SH-SY5Y (cell line): ENCODE results near the gene HBZ.
"Not testable (repeated sequence)": the region's sequence is repeated elsewhere in the genome, so short reads cannot be mapped to it uniquely, and the experiment has no call there.

Source experiments
- GATA2 ChIP-seq: IDR thresholded peaks from 2 replicates; pipeline ENCODE4 v1.6.1; 2011; ENCODE audit warnings: mild to moderate bottlenecking, low read depth, low read length
- GATA3 ChIP-seq: IDR thresholded peaks from 2 replicates; pipeline ENCODE4 v1.6.1; 2011; ENCODE audit warnings: low read depth, mild to moderate bottlenecking, low read length, moderate library complexity

Gene HBZ

GRCh38 chr16:155031-155398 is 2.6 kb downstream of the HBZ start:
- TF ChIP-seq GATA3 (no peak), GATA2 (no peak)

DNA sequence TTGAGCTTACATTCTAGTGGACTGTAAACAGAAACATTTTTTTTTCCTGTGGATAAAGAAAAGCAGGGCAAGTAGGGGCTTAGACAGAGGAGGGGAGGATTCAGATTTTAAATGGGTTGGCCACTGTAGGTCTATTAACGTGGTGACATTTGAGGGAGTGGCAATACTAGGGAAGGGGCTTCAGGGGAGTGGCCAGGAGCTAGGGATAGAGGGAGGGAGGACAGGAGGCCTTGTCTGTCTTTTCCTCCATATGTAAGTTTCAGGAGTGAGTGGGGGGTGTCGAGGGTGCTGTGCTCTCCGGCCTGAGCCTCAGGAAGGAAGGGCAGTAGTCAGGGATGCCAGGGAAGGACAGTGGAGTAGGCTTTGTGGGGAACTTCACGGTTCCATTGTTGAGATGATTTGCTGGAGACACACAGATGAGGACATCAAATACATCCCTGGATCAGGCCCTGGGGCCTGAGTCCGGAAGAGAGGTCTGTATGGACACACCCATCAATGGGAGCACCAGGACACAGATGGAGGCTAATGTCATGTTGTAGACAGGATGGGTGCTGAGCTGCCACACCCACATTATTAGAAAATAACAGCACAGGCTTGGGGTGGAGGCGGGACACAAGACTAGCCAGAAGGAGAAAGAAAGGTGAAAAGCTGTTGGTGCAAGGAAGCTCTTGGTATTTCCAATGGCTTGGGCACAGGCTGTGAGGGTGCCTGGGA is 6.8 kb downstream of the HBZ start:
- TF ChIP-seq GATA3 (no peak), GATA2 (no peak)

DNA sequence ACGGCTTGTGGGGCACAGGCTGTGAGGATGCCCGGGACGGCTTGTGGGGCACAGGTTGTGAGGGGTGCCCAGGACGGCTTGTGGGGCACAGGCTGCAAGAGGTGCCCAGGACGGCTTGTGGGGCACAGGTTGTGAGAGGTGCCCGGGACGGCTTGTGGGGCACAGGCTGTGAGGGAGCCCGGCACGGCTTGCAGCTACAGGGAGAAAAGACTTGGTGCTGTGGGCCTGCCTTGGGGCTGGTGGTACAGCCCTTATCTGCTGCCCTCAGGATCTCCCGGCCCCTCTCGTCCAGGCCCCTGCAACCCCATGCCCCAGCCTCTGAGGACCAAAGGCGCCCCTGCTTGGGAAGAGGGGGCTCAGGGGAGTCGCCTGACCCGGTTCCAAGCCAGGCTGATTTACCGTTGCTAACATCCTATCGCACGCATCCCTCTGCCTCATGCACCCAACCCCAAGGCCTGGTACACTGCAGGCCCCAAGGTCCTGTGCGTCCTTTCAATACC is 8.3 kb downstream of the HBZ start:
- TF ChIP-seq GATA2 (no peak), GATA3 (no peak)

GRCh38 chr16:162271-162991 is 10.0 kb downstream of the HBZ start:
- TF ChIP-seq GATA2, result no peak
- no peak for TF ChIP-seq GATA3

- TF ChIP-seq GATA2 (no peak), GATA3 (no peak)
Measured at GRCh38 chr16:164827-165538, 12.5 kb downstream of the HBZ start.

DNA sequence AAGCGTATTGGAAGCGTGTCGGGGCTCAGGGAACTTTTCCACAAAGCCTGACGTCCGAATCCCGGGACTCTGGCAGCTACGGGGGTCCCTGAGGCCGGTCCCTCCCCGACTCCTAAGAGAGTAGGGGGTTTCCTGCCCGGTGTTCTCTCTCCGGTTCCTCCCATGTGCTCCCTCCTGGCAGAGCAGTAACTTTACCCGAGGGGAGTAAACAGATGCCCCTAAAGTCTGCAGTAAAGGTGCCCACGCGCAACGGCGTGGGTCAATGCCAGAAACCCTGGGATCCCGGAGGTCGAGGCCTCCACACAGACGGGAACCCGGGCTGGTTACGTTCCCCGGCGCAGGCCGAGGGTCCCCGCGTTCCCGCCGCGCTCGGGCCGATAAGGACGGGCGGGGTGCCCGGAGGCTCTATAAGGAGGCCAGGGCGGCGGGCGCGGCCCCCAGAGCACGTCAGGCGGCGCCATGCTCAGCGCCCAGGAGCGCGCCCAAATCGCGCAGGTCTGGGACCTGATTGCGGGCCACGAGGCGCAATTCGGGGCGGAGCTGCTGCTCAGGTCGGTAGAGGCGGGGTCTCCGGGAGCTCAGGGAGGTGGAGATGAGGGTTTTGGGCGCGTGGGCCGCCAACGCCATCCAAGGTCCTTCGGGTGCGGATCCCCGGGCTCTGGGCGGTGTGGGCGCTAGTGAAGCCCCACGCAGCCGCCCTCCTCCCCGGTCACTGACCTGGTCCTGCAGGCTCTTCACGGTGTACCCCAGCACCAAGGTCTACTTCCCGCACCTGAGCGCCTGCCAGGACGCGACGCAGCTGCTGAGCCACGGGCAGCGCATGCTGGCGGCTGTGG is 13.3 kb downstream of the HBZ start, which contains the start of gene HBM:
Gene HBM, plus strand, starts transcription at position 440 of the 836 bp plus-strand sequence. Its CDS starts 20 bp downstream, at position 460.
- TF ChIP-seq GATA3 (no peak), GATA2 (no peak)

GRCh38 chr16:166375-167121 is 14.1 kb downstream of the HBZ start:
- no peak for TF ChIP-seq GATA2
- TF ChIP-seq GATA3, result no peak

- no peak for TF ChIP-seq GATA2
- no peak for TF ChIP-seq GATA3
Measured at GRCh38 chr16:167122-167690, 14.8 kb downstream of the HBZ start.

DNA sequence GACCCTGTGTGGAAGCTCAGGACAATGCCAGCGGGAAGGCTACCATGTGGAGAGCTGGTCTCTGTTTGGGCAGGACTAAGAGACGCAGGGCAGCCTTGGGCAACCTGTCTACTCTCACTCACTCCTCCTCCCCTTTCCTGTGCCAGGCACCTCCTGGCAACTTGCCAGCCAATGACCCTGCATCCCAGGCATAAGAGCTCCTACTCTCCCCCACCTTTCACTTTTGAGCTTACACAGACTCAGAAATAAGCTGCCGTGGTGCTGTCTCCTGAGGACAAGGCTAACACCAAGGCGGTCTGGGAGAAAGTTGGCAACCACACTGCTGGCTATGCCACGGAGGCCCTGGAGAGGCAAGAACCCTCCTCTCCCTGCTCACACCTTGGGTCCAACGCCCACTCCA is 16.0 kb downstream of the HBZ start:
- TF ChIP-seq GATA2, result no peak
- no peak for TF ChIP-seq GATA3

DNA sequence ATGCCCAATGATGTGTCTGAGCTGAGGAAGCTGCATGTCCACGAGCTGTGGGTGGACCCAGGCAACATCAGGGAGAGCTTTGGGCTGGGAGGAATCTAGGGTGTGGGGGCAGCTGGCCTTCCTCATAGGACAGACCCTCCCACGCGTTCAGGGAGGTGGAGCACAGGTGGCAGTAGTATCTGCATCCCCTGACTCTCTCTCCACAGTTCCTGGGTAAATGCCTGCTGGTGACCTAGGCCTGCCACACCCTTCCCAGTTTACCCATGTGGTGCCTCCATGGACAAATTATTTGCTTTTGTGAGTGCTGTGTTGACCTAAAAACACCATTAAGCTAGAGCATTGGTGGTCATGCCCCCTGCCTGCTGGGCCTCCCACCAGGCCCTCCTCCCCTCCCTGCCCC is 16.6 kb downstream of the HBZ start:
- TF ChIP-seq GATA2, result no peak
- TF ChIP-seq GATA3, result no peak

DNA sequence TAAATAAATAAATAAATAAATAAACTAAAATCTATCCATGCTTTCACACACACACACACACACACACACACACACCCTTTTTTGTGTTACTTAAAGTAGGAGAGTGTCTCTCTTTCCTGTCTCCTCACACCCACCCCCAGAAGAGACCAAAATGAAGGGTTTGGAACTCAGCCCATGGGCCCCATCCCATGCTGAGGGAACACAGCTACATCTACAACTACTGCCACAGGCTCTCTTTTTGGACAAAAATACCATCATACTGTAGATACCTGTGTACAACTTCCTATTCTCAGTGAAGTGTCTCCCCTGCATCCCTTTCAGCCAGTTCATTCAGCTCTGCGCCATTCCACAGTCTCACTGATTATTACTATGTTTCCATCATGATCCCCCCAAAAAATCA is 18.3 kb downstream of the HBZ start:
- no peak for TF ChIP-seq GATA2
- TF ChIP-seq GATA3, result no peak

DNA sequence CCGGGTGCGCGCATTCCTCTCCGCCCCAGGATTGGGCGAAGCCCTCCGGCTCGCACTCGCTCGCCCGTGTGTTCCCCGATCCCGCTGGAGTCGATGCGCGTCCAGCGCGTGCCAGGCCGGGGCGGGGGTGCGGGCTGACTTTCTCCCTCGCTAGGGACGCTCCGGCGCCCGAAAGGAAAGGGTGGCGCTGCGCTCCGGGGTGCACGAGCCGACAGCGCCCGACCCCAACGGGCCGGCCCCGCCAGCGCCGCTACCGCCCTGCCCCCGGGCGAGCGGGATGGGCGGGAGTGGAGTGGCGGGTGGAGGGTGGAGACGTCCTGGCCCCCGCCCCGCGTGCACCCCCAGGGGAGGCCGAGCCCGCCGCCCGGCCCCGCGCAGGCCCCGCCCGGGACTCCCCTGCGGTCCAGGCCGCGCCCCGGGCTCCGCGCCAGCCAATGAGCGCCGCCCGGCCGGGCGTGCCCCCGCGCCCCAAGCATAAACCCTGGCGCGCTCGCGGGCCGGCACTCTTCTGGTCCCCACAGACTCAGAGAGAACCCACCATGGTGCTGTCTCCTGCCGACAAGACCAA is 20.0 kb downstream of the HBZ start, which contains the start of gene HBA2:
Gene HBA2, plus strand, starts transcription at position 503 of the 568 bp plus-strand sequence. Its CDS starts 37 bp downstream, at position 540.
- TF ChIP-seq GATA3, GATA2: not testable (repeated sequence)
